ENCODE measurements around the gene AR.

Gene AR, protein sequence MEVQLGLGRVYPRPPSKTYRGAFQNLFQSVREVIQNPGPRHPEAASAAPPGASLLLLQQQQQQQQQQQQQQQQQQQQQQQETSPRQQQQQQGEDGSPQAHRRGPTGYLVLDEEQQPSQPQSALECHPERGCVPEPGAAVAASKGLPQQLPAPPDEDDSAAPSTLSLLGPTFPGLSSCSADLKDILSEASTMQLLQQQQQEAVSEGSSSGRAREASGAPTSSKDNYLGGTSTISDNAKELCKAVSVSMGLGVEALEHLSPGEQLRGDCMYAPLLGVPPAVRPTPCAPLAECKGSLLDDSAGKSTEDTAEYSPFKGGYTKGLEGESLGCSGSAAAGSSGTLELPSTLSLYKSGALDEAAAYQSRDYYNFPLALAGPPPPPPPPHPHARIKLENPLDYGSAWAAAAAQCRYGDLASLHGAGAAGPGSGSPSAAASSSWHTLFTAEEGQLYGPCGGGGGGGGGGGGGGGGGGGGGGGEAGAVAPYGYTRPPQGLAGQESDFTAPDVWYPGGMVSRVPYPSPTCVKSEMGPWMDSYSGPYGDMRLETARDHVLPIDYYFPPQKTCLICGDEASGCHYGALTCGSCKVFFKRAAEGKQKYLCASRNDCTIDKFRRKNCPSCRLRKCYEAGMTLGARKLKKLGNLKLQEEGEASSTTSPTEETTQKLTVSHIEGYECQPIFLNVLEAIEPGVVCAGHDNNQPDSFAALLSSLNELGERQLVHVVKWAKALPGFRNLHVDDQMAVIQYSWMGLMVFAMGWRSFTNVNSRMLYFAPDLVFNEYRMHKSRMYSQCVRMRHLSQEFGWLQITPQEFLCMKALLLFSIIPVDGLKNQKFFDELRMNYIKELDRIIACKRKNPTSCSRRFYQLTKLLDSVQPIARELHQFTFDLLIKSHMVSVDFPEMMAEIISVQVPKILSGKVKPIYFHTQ

GRCh38 chrX:67543818-67544217 is at the start of gene AR:
Gene AR (plus strand): TSS chrX:67544021. CDS start chrX:67545147, 1,126 bp downstream.
- DNase-seq (ENCODE audit: low read depth in 2 of 2), result no peak

- no peak for DNase-seq (ENCODE audit: low read depth in 2 of 2)
Observed at GRCh38 chrX:67500617-67501016, 43.2 kb upstream of the AR start.

DNA sequence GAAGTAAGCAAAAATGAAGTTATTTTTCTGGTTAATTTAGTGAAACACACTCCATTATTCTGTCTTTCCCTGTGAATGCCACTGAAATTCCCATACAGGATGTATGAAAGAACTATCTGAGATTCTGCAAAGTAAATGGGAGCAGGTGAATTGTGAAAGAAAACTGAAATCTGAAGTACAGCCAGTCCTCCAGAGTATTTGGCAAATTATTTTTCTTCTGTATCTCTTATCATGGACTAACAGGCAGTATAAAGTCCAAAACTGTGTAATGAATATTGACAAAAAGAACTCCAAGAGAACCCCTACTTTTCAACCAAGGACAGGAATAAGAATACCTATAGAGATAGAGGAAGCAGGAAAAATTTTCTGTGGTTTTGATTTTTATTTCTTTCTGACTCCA is 40.8 kb upstream of the AR start:
- DNase-seq (ENCODE audit: low read depth in 2 of 2), result no peak

DNA sequence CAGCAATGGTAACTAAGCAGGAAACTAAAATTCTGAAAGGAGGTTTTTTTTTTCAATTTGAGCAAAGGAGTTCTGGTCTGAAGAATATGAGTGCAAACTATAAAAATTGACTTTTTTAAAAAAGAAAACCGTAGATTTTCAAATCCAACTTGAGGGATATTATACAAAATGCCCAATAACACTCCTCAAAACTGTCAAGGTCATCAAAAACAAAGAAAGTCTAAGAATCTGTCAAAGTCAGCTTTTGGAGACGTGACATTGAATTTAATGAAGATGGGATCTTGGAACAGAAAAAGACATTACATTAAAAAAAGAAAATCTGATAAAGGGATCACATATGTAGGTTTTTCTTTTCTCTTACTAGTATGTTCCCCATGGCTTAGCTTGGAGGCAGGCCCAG is 40.4 kb upstream of the AR start:
- no peak for DNase-seq (ENCODE audit: low read depth in 2 of 2)

GRCh38 chrX:67520671-67521070 is 23.1 kb upstream of the AR start:
- no peak for DNase-seq (ENCODE audit: low read depth in 2 of 2)

DNA sequence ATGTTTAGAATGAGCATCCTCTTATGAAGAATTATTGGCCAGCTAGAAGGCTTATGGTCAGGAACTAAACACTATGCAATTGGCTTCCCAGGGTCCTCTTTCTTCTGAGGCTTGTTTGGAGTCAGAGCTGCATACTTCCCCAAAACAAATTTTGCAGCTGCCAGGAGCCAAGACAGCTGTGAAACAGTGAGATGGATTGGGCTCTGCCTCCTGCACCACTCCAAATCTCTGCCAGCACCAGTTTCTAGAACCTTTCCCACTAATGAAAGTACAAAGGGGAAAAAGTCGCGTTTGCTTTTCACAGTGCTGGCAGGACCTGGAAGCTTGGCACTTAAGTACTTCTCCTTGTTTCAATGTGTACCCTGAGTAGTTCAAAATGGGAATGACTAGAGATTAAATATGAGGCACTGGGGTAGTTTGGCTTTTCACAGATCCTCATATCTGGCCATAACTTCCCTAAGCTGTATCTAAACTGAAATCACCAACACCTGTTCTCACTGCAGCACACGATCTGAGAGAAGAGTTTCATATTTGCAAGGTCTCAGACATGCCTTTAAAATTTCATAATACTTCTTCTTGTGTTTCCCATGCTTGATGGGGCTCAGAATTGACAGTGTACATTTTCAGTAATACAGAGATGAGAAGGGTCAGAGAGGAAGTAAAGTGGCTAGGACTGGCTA is 20.7 kb upstream of the AR start:
- no peak for DNase-seq (ENCODE audit: low read depth in 2 of 2)

DNA sequence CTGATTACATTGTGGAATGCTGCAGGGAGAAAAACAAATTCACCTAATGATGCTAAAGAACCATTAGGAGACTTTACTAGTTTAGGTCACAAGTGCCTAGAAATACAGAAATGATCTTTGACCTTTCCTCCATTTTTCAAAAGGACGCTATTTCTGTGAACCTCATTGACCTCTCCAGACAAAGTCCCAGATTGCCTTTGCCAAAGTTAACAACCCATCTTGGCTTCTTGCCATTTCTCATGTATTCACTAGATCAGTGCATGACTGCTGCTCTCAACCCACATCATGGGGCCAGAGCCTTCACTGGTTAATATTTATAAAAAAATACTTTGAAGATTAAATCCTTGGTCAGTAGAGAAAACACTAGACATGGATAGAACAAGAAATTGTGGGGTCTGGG is 19.9 kb upstream of the AR start:
- DNase-seq (ENCODE audit: low read depth in 2 of 2), result no peak

DNA sequence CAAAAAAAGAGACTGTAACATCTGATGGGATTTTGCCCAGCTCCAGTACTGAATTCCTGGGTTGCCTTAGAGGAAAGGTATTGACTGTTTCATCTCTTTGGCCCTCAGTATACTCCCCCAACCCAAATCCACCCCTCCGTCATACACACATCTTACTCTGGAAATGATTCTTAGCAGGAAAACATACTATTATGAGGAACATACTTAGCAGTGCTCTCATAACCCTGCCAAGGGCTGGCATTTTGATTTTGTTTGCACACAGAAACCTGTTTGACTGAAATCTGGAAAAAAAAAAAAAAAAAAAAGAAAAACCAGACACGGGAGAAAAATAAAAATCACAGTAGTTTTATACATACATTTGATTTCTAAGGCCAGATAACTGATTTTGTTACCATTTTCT is 19.4 kb upstream of the AR start:
- DNase-seq (ENCODE audit: low read depth in 2 of 2), result no peak

GRCh38 chrX:67524950-67525691 is 18.7 kb upstream of the AR start:
- DNase-seq (ENCODE audit: low read depth in 2 of 2), result no peak

DNA sequence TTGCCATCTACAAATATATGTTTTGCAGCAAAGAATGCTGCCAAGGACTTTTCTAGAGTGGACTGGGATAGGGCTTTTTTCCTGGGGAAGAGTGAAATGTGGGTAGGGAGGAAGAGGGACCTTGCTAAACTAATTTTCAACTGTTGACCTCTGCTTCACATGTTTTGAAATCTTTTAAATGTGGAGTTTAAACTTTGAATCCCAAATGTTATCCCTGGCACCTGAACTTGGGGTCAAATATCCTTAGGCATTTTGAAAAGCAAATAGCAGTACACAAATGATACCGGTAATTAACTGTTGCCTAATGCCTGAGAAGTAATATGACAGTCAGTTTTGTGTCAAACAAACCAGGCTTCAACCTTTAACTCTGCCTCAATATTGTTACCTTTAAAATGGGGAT is 7.3 kb upstream of the AR start:
- no peak for DNase-seq (ENCODE audit: low read depth in 2 of 2)

DNA sequence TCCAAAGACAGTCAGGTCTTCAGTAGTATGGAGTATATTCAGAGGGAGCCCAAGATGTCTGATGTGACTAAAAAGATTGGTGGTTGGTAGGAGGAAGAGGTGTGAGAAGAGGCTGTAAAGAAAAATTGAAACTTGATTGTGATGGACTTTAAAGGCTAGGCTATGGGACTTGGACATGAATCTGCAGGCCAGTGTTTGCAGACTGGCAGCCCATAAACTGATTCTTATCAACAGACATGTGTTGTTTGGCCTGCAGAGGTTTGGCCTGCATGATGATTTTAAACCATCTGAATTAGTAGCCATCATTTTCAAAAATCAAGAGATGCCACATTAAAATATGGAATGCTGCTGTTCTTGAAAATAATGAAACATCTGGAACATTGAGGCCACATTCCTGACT is 5.4 kb upstream of the AR start:
- DNase-seq (ENCODE audit: low read depth in 2 of 2), result no peak

DNA sequence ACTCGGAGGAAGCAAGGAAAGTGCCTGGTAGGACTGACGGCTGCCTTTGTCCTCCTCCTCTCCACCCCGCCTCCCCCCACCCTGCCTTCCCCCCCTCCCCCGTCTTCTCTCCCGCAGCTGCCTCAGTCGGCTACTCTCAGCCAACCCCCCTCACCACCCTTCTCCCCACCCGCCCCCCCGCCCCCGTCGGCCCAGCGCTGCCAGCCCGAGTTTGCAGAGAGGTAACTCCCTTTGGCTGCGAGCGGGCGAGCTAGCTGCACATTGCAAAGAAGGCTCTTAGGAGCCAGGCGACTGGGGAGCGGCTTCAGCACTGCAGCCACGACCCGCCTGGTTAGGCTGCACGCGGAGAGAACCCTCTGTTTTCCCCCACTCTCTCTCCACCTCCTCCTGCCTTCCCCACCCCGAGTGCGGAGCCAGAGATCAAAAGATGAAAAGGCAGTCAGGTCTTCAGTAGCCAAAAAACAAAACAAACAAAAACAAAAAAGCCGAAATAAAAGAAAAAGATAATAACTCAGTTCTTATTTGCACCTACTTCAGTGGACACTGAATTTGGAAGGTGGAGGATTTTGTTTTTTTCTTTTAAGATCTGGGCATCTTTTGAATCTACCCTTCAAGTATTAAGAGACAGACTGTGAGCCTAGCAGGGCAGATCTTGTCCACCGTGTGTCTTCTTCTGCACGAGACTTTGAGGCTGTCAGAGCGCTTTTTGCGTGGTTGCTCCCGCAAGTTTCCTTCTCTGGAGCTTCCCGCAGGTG is 637 bp downstream of the AR start:
- DNase-seq (ENCODE audit: low read depth in 2 of 2), result no peak

DNA sequence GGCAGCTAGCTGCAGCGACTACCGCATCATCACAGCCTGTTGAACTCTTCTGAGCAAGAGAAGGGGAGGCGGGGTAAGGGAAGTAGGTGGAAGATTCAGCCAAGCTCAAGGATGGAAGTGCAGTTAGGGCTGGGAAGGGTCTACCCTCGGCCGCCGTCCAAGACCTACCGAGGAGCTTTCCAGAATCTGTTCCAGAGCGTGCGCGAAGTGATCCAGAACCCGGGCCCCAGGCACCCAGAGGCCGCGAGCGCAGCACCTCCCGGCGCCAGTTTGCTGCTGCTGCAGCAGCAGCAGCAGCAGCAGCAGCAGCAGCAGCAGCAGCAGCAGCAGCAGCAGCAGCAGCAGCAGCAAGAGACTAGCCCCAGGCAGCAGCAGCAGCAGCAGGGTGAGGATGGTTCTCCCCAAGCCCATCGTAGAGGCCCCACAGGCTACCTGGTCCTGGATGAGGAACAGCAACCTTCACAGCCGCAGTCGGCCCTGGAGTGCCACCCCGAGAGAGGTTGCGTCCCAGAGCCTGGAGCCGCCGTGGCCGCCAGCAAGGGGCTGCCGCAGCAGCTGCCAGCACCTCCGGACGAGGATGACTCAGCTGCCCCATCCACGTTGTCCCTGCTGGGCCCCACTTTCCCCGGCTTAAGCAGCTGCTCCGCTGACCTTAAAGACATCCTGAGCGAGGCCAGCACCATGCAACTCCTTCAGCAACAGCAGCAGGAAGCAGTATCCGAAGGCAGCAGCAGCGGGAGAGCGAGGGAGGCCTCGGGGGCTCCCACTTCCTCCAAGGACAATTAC is 1.4 kb downstream of the AR start:
- DNase-seq (ENCODE audit: low read depth in 2 of 2), result no peak

GRCh38 chrX:67545893-67546495 is 2.2 kb downstream of the AR start:
- no peak for DNase-seq (ENCODE audit: low read depth in 2 of 2)

GRCh38 chrX:67546496-67547423 is 2.9 kb downstream of the AR start:
- no peak for DNase-seq (ENCODE audit: low read depth in 2 of 2)

DNA sequence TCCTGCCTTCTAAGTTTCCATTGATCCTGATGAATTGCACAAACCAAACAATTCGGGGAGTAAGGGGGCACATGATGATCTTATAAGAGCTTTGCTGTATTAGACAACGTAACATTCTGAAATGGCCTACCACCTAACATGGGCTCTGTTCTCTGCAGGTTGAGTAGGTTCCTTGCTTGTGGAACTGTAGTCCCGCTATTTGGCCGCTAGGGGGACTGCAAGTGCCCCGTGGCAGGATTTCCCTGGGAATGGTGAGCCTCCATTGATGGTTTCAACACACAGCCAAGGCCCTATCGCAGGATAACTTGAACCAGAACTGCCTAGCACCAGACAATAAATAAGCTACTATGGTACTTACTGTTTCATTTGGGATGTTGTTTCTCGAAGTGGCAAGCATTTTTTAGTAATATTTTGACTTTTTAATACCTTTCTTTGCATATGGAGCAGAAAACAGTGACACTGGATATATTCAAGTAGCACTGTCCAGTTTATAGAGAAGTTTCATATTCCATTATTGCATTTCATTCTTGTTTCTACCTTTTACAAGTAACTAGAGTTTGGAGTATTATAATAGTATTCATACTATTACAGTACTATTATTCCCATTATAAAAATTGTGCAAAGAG is 11.9 kb downstream of the AR start:
- no peak for DNase-seq (ENCODE audit: low read depth in 2 of 2)

GRCh38 chrX:67558267-67558666 is 14.4 kb downstream of the AR start:
- DNase-seq (ENCODE audit: low read depth in 2 of 2), result no peak

All from stimulated activated CD8-positive, alpha-beta memory T cell treated with anti-CD3 and anti-CD28 coated beads, Interleukin-15, amount 100 ng/mL, for 4 hours (primary cell).